HG02763 (cell line): ENCODE results near the gene PER2.
"Not testable (repeated sequence)": the region's sequence is repeated elsewhere in the genome, so short reads cannot be mapped to it uniquely, and the experiment has no call there.

Source experiments
- ATAC-seq: cut with Tn5 transposase; IDR thresholded peaks from one replicate; pipeline ENCODE4 v1.9.1; 2021; ENCODE audit warnings: mild to moderate bottlenecking, moderate library complexity; ENCODE audit not compliant: unreplicated experiment

Gene PER2

GRCh38 chr2:238310721-238311120 is 22.3 kb upstream of the PER2 start:
- ATAC-seq = not testable (repeated sequence)

GRCh38 chr2:238308177-238308576 is 19.8 kb upstream of the PER2 start:
- no peak for ATAC-seq

GRCh38 chr2:238306672-238306998 is 18.2 kb upstream of the PER2 start:
- no peak for ATAC-seq

- no peak for ATAC-seq
Observed at GRCh38 chr2:238305965-238306671, 17.7 kb upstream of the PER2 start.

- no peak for ATAC-seq
Observed at GRCh38 chr2:238305092-238305862, 16.9 kb upstream of the PER2 start.

- ATAC-seq = no peak
Observed at GRCh38 chr2:238304116-238304515, 15.7 kb upstream of the PER2 start.

GRCh38 chr2:238302751-238303150 is 14.3 kb upstream of the PER2 start:
- no peak for ATAC-seq

- ATAC-seq = no peak
Observed at GRCh38 chr2:238302087-238302486, 13.7 kb upstream of the PER2 start.

- ATAC-seq = no peak
Observed at GRCh38 chr2:238299803-238300202, 11.4 kb upstream of the PER2 start.

GRCh38 chr2:238296638-238297457 is 8.4 kb upstream of the PER2 start:
- ATAC-seq = no peak

GRCh38 chr2:238295144-238296112 is 7.0 kb upstream of the PER2 start:
- ATAC-seq = no peak

- ATAC-seq = no peak
Observed at GRCh38 chr2:238294393-238295143, 6.2 kb upstream of the PER2 start.

- ATAC-seq = no peak
Observed at GRCh38 chr2:238294046-238294392, 5.6 kb upstream of the PER2 start.

- no peak for ATAC-seq
Observed at GRCh38 chr2:238291550-238292281, 3.3 kb upstream of the PER2 start.

GRCh38 chr2:238290715-238291549 is 2.5 kb upstream of the PER2 start:
- no peak for ATAC-seq

GRCh38 chr2:238290091-238290509 is 1.7 kb upstream of the PER2 start:
- no peak for ATAC-seq

GRCh38 chr2:238289574-238289973 is 1.2 kb upstream of the PER2 start:
- ATAC-seq = no peak
